ENCODE measurements around the gene DCBLD2.

Gene DCBLD2

DNA sequence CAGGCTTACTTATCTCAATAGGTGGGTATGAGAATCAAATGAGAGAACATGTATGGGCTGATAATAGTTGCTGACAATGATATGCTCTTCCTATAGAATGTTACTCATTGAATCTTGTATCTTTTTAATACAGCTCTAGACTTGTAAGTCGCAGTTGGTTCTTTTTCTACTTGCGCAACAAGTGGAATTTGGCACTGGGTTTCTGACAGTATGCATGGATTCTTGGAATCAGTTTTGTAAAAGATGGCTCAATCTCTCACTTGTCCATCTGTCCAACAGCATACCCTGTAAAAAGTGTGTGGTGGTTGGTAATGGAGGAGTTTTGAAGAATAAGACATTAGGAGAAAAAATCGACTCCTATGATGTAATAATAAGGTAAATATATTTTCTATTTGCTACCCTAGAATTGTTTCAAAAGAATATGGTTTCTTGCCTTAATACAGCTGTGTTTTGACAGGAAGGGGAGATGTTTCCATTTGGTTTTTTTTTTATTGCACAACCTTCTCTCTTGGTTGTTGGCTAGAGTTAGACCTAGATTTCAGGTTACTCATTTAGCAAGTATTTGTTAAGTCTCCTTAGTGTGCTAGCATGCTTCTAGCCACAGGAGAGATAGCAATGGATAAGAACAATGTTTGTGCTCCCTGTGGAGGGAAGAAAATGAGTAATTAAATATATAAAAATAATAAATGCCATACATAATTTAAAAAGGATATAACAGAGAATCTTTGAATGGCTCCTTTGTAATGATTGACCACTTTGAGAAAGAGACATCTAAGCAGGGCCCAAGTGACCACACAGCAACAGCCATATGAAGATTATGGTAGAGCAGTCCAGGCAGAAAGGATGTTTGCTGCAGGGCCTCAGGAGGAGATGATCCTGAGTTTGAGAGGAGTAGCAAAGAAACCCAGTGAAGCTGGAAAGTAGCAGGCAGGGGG, 116.6 kb downstream of the DCBLD2 start:
- no peak for DNase-seq (ENCODE audit: insufficient read length)
- no peak for TF ChIP-seq POLR2A (IDR thresholded peaks at IDR 0.05; ENCODE audit: low read depth, low read length)
- TF ChIP-seq POLR2AphosphoS5 (IDR thresholded peaks at IDR 0.05; ENCODE audit: low read depth, low read length): no peak
- no peak for TF ChIP-seq TAF1 (IDR thresholded peaks at IDR 0.05; ENCODE audit: borderline replicate concordance, low read depth, low read length)
- no peak for FAIRE-seq

DNA sequence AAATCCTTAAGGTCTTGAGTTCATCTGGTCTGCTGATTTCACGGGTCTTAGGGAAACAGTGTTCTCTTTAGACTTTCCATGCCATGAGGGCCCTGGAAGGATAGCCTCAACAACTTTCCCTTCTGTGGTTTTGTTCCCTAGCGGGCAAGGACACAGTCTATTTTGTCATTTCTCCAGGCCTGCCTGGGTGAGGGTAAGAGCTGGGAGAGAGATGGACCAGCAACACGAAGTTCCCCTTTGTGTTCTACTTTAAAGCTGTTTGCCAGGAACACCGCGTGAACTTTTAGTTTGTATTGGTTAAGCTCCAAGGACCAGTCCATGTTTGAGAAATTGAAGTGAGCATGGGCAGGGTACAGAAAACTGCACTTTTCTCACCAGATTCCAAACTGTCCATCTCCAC, 117.5 kb downstream of the DCBLD2 start:
- DNase-seq (ENCODE audit: insufficient read length) (no peak), FAIRE-seq (no peak)
- TF ChIP-seq TAF1 (IDR thresholded peaks at IDR 0.05; ENCODE audit: borderline replicate concordance, low read depth, low read length): no peak
- no peak for TF ChIP-seq POLR2AphosphoS5 (IDR thresholded peaks at IDR 0.05; ENCODE audit: low read depth, low read length)
- TF ChIP-seq POLR2A (IDR thresholded peaks at IDR 0.05; ENCODE audit: low read depth, low read length): no peak

DNA sequence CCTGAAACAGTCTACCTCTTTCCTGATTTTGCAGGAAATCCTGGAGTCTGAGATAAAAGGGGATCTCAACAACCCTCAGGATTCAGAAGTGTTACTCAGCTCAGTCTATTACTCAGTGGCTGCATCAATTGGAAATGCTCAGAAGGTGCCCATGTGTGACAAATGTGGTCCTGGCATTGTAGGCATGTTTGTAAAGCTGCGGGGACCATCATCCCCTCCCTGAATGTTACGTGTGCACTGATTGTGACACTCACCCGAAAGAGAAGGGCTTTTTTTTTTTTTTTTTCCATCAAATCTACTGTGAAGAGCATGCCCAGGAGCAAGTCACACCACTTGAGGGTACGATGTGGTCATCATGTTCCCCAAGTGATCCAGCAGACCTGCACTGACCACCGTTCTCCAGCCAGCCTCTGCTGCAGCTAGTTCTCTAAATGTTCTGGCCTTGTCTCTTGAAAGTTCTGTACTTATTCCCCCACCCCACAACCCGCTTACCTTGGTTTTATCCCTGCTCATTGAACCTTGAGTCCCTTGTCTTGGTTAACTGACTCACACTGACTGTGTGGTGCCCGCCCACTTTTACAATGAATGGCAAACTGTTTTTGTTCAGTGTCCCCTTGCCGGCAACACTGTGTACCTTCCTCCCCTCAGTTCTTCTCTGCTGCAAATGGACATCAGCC, 118.5 kb downstream of the DCBLD2 start:
- FAIRE-seq (no peak), DNase-seq (ENCODE audit: insufficient read length) (no peak)
- TF ChIP-seq TAF1 (IDR thresholded peaks at IDR 0.05; ENCODE audit: borderline replicate concordance, low read depth, low read length): no peak
- no peak for TF ChIP-seq POLR2A (IDR thresholded peaks at IDR 0.05; ENCODE audit: low read depth, low read length)
- no peak for TF ChIP-seq POLR2AphosphoS5 (IDR thresholded peaks at IDR 0.05; ENCODE audit: low read depth, low read length)

DNA sequence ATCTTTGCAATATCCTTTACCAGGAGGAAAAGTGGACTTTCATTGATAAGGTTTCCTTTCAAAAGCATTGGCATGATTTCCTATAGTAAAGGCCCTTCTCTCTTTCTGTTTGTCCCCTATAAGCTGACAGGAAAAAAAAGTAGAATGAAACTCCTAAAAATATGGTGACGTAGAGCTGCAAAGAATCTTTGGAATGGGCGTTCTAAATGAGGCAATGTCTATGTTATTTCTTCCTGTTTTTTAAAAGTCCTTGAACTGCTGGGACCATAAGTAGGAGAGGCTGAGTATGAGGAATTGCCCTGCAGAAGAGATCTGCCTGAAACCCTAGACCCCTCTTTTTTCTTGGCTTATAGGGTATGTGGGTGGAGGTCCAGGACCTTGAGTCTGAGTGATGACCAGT, 121.2 kb downstream of the DCBLD2 start:
- TF ChIP-seq POLR2AphosphoS5 (IDR thresholded peaks at IDR 0.05; ENCODE audit: low read depth, low read length) (no peak), POLR2A (IDR thresholded peaks at IDR 0.05; ENCODE audit: low read depth, low read length) (no peak), TAF1 (IDR thresholded peaks at IDR 0.05; ENCODE audit: borderline replicate concordance, low read depth, low read length) (no peak)
- no peak for FAIRE-seq
- no peak for DNase-seq (ENCODE audit: insufficient read length)

DNA sequence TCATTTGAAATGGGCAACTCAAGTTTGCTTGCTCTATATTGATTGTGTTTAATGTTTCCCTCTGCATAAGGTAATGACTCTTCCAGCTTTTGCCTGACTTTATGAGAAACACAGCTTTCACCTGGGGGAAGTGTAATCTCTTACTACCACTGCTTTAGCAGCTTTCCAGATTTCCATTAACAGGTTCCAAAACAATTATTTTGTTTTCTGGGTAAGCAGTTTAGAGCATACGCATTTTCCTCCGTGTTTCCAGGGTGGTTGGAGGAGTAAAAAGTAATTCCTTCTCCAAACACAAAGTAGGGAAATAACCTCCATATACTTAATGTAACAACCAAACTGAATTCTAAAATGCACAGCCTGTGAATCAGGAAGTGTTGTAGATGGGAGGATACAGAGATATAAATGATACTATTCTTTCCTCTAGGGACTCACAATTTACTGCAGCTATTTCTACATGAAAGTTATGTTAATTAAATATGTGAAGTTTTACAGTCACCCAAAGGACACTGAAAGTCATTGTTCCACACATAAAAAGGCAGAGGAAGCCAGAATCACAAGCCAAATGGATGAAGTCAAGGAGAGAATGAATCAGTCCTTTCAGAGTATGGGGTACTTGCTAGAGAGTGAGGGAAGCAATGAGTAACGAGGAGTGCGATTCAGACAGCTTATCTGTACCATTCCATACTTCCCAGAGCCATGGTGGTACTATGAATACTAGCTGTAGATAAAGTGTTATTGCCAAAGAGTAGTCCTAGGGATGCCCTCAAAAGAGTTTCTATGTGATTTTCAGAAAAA, 121.8 kb downstream of the DCBLD2 start:
- FAIRE-seq (peak; percentile 56), DNase-seq (ENCODE audit: insufficient read length) (no peak)
- TF ChIP-seq POLR2AphosphoS5 (IDR thresholded peaks at IDR 0.05; ENCODE audit: low read depth, low read length) (no peak), POLR2A (IDR thresholded peaks at IDR 0.05; ENCODE audit: low read depth, low read length) (no peak), TAF1 (IDR thresholded peaks at IDR 0.05; ENCODE audit: borderline replicate concordance, low read depth, low read length) (no peak)

DNA sequence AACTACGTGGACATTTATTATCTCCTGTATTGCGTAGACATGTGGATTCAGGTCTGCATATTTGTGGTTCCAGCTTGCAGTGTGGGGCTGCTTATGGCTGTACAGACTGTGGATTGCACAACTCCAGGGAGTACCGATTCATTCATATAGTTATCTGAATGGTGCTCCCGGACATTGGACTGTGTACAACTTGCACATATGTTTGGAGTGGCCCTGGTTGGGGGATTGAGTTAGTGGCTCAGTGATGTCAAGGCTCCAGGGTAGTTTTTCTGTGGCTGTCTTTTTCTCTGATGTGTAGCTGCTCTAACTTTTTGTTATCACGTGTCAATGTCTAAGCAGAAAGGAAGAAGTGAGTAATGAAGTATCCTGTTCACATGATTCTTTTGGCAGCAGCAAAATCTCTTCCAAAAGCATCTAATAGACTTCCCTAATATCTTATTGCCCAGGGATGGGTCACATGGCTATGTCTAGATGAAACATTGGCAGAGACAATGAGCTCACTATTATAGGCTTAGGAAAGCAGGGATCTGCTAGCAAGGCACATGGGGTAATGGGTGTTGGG, 122.6 kb downstream of the DCBLD2 start:
- DNase-seq (ENCODE audit: insufficient read length) (no peak), FAIRE-seq (peak; percentile 61)
- no peak for TF ChIP-seq POLR2AphosphoS5 (IDR thresholded peaks at IDR 0.05; ENCODE audit: low read depth, low read length)
- TF ChIP-seq POLR2A (IDR thresholded peaks at IDR 0.05; ENCODE audit: low read depth, low read length): no peak

DNA sequence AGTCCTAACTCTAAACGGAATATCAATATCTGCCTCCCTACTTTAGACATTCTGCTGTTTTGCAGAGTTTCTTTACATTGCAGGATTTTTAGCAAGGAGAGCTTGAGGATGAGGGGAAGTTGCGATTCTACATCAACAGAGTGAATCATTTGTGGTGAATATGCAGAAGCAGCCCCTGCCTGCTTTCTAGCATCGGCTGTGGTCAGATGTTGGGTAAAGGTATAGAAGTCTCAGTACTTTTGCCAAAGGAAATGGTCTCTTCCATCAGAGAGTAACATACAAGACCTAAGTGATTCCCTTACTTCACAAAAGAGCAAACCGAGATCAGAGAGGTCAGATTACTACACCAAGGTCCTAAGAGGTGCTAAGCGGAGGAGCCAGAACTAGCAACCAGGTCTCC, 123.1 kb downstream of the DCBLD2 start:
- DNase-seq (ENCODE audit: insufficient read length) (no peak), FAIRE-seq (no peak)
- TF ChIP-seq TAF1 (IDR thresholded peaks at IDR 0.05; ENCODE audit: borderline replicate concordance, low read depth, low read length): no peak

DNA sequence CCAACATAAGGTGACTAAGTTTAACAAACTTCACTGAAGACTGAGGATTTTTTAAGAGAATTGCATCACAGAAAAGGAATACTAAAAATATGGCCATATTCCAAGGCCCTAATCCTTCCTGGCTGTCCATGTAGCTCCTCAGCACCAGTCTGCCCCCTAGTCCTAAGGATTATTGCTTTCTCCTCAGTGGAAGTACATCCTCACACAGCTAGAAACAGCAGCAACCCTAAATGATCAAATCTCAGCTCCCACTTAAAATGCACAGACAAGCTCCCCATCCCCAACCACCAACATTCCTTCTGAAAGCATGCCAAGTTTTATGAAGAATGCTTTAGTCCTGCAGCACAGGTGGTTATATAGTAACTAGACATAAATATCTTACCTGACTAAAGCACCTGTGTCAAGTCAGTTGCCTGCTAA, 123.7 kb downstream of the DCBLD2 start:
- TF ChIP-seq POLR2A (IDR thresholded peaks at IDR 0.05; ENCODE audit: low read depth, low read length) (no peak), POLR2AphosphoS5 (IDR thresholded peaks at IDR 0.05; ENCODE audit: low read depth, low read length) (no peak), TAF1 (IDR thresholded peaks at IDR 0.05; ENCODE audit: borderline replicate concordance, low read depth, low read length) (no peak)
- DNase-seq (ENCODE audit: insufficient read length) (no peak), FAIRE-seq (no peak)

DNA sequence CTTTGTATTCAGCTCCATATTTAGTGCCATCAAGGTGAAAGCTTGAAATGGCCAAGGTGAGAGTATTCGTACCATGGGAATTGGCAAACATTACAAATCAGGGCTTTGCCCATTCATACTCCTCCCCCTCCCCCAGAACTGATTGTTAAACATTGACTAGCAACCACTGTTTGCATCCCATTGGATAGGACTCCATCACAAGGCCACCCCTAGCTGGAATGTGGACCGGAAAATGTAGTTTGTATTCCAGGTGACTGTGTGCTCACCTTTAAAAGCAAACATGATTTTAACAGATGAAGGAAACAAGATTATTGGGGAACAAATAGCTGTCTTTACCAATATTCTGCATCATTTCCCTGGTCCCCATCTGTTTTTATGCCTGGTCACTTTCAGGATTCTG, 124.2 kb downstream of the DCBLD2 start:
- no peak for FAIRE-seq
- DNase-seq (ENCODE audit: insufficient read length): no peak
- TF ChIP-seq POLR2A (IDR thresholded peaks at IDR 0.05; ENCODE audit: low read depth, low read length): no peak
- TF ChIP-seq POLR2AphosphoS5 (IDR thresholded peaks at IDR 0.05; ENCODE audit: low read depth, low read length): no peak
- TF ChIP-seq TAF1 (IDR thresholded peaks at IDR 0.05; ENCODE audit: borderline replicate concordance, low read depth, low read length): no peak

DNA sequence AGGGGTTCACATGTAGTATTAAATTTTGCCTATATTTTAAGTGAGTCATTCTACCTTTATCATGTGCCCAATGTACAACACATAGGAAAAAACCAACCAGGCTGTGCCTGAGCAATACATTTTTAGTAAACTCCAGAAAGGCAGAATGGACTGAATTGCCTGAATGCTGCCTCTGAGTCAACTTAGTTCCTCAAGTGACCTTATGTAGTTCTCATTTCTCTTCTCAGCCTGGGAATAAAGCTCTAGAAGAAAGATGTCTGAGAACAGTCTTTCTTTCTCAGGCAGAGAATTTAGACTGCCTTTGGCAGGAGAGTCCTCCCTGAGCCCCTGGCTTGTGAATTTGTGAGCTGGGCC, 125.4 kb downstream of the DCBLD2 start:
- DNase-seq (ENCODE audit: insufficient read length) (no peak), FAIRE-seq (no peak)
- no peak for TF ChIP-seq TAF1 (IDR thresholded peaks at IDR 0.05; ENCODE audit: borderline replicate concordance, low read depth, low read length)
- no peak for TF ChIP-seq POLR2AphosphoS5 (IDR thresholded peaks at IDR 0.05; ENCODE audit: low read depth, low read length)
- TF ChIP-seq POLR2A (IDR thresholded peaks at IDR 0.05; ENCODE audit: low read depth, low read length): no peak

DNA sequence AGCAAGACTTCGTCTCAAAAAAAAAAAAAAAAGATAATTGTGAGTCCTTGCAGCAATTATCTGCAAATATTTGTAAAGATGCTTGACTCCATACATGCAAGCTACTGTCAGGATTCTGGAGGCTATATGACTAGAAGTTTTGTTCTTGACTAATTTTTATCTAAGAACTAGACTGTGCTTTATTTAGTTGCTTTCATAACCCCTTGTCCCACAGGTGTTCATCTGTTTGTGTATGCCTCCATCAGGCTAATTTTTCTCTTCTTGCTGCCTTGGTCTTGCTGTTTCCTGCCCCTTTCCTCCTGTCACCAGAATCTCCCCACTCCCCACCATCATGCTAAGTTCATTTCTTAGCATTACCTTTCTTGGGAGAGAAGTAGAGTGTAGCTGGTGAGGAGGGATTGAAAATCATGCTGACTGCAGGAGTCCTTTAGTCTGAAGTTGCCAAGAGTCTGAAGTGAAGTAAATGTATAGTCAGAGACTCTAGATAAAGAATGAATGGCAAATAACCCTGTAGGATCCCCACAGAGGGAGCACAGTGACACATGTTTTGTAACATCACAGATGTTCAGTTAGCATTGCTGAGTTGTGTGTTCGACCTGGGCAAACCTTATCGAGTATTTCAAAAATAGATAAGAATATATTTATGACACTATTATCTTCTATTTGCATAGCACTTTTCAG, 125.9 kb downstream of the DCBLD2 start:
- DNase-seq (ENCODE audit: insufficient read length): no peak
- TF ChIP-seq POLR2AphosphoS5 (IDR thresholded peaks at IDR 0.05; ENCODE audit: low read depth, low read length) (no peak), POLR2A (IDR thresholded peaks at IDR 0.05; ENCODE audit: low read depth, low read length) (no peak), TAF1 (IDR thresholded peaks at IDR 0.05; ENCODE audit: borderline replicate concordance, low read depth, low read length) (no peak)
- peak; percentile 21 for FAIRE-seq
